ENCODE data around the gene CST7.

DNA sequence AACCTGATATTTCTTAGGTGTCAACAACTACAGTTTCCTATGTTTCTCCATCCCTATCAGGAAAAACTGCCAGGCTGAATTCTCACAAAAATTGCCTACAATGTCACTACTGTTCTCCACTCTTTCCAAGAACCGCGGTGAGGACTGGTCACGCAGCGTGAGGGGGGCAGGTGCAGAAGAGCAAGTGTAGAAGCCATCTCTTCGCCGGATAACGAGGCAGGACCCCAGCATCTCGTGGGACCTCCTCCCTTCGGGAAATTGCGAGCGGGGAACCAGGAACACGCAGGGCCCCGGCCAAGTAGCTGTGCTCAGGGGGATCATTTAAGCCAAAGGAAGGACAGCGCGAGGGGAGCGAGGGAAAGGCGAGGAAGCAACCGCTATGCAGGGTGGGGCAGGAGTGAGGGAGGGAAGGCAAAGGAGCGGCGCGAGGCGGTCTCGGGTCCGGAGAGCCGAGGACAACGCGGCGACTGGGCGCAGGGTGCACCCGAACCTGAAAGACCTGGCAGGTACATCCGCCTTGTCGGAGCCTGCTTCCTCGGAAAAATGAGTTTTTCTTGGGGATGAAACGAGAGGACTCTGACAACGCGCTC, 42.9 kb downstream of the CST7 start:
- TF ChIP-seq PAX5 (IDR thresholded peaks at IDR 0.05; ENCODE audit: borderline replicate concordance, low read depth, low read length) (no peak), POLR2AphosphoS2 (IDR thresholded peaks at IDR 0.05; ENCODE audit: low read depth, low read length) (no peak), POLR2AphosphoS5 (IDR thresholded peaks at IDR 0.05; ENCODE audit: low read length) (no peak), TAF1 (IDR thresholded peaks at IDR 0.05; ENCODE audit: borderline replicate concordance, low read depth, low read length) (no peak), EP300 (IDR thresholded peaks at IDR 0.05; ENCODE audit: borderline replicate concordance in 1 of 2, control insufficient read depth in 1 of 2, low read depth in 2 of 2, low read length in 2 of 2) (no peak), RAD21 (IDR thresholded peaks at IDR 0.05; ENCODE audit: insufficient read depth, low read depth, low read length) (no peak), IKZF1 (conservative IDR thresholded peaks at IDR 0.05) (no peak), POLR2A (IDR thresholded peaks at IDR 0.05; ENCODE audit: low read depth, low read length) (no peak), MAX (IDR thresholded peaks at IDR 0.05; ENCODE audit: low read depth, low read length) (no peak), EZH2 (IDR thresholded peaks at IDR 0.05; ENCODE audit: borderline replicate concordance, control insufficient read depth, low read depth, low read length) (no peak), HDAC6 (IDR thresholded peaks at IDR 0.05; ENCODE audit: unreplicated experiment) (no peak), RBBP5 (conservative IDR thresholded peaks at IDR 0.05) (no peak), RB1 (IDR thresholded peaks at IDR 0.05; ENCODE audit: borderline replicate concordance) (no peak)
- TF ChIP-seq, protein P1, sequence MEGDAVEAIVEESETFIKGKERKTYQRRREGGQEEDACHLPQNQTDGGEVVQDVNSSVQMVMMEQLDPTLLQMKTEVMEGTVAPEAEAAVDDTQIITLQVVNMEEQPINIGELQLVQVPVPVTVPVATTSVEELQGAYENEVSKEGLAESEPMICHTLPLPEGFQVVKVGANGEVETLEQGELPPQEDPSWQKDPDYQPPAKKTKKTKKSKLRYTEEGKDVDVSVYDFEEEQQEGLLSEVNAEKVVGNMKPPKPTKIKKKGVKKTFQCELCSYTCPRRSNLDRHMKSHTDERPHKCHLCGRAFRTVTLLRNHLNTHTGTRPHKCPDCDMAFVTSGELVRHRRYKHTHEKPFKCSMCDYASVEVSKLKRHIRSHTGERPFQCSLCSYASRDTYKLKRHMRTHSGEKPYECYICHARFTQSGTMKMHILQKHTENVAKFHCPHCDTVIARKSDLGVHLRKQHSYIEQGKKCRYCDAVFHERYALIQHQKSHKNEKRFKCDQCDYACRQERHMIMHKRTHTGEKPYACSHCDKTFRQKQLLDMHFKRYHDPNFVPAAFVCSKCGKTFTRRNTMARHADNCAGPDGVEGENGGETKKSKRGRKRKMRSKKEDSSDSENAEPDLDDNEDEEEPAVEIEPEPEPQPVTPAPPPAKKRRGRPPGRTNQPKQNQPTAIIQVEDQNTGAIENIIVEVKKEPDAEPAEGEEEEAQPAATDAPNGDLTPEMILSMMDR (IDR thresholded peaks at IDR 0.05 in 2 of 3, conservative IDR thresholded peaks at IDR 0.05 in 1 of 3; ENCODE audit: control insufficient read depth in 2 of 3, extremely low read depth in 1 of 3, insufficient read depth in 1 of 3, low read depth in 3 of 3, low read length in 3 of 3), result no peak
